Tibial nerve (tissue), 4 donors: ENCODE measurements around the gene SPHK1. TPM values are rescaled to one million over a fixed set of nuclear protein-coding genes. Genes with fewer than 3 reads are reported as not detected.

Experiments used
- DNase-seq, 2 donors: peaks; one replicate each; pipeline ENCODE4 v3.0.0-alpha.2; 2019; ENCODE audit warnings: low spot score in 2 of 2
- H3K27ac ChIP-seq, 4 donors: fragments of 200-600 bp; sonication (generic) in 3 of 4; one replicate each; pipeline ENCODE4 v1.5.1; 2017 to 2019; ENCODE audit warnings: mild to moderate bottlenecking in 1 of 4
- H3K27me3 ChIP-seq, 2 donors: fragments of 200-600 bp; sonication (generic) in 1 of 2; one replicate each; pipeline versions ENCODE4 v1.5.1 to v1.6.0; 2017 to 2019
- H3K36me3 ChIP-seq, 3 donors: fragments of 200-600 bp; sonication (generic); one replicate each; pipeline ENCODE4 v1.5.1; 2018 to 2019
- H3K4me1 ChIP-seq, 4 donors: fragments of 200-600 bp; sonication (generic) in 3 of 4; one replicate each; pipeline ENCODE4 v1.5.1; 2017 to 2019
- H3K4me3 ChIP-seq, 4 donors: fragments of 200-600 bp; sonication (generic) in 3 of 4; one replicate each; pipeline ENCODE4 v1.5.1; 2017 to 2019; ENCODE audit warnings: mild to moderate bottlenecking in 1 of 4, moderate library complexity in 1 of 4
- H3K9me3 ChIP-seq, 4 donors: fragments of 200-600 bp; sonication (generic) in 3 of 4; one replicate each; pipeline ENCODE4 v1.5.1; 2017 to 2019
- CTCF ChIP-seq, 5 experiments: fragments of 200-600 bp in 3 of 5; fragments of 450-650 bp in 2 of 5; sonication (generic) in 3 of 5; IDR thresholded peaks; one replicate each; pipeline ENCODE4 v1.5.1; 2016 to 2019; ENCODE audit warnings: antibody characterized with exemption in 5 of 5, mild to moderate bottlenecking in 3 of 5, moderate library complexity in 2 of 5
- EP300 ChIP-seq, 2 donors: sonication (generic); formaldehyde crosslinking; IDR thresholded peaks; one replicate each; pipeline ENCODE4 v1.6.1; 2017; ENCODE audit warnings: antibody characterized with exemption in 2 of 2, mild to moderate bottlenecking in 1 of 2
- POLR2A ChIP-seq, 2 donors: fragments of 450-650 bp; IDR thresholded peaks; one replicate each; pipeline ENCODE4 v1.6.1; 2017; ENCODE audit warnings: antibody characterized with exemption in 2 of 2, mild to moderate bottlenecking in 2 of 2, moderate library complexity in 2 of 2
- WGBS, 2 donors: methylation state at CpG; one replicate each; pipeline ENCODE4 v1.1.5; 2018; 5-methylcytosine and 5-hydroxymethylcytosine counted together
- small RNA-seq: library from RNA; depleted of rRNA; stranded (forward); fragments of <200 nt; gene quantifications from one replicate; pipeline ENCODE3, GENCODE V24; 2016
- total RNA-seq, 4 donors: library from RNA; depleted of rRNA; stranded (reverse); fragments of >200 nt; gene quantifications; one replicate each; pipeline ENCODE4 v1.1.0, GENCODE V29; 2016

The SPHK1 gene
- total RNA-seq, 4 donors from 2014 or later: 16.7 to 50.1 (median 27.8) TPM

GRCh38 chr17:76434870-76435269 lies 50.5 kb downstream of the SPHK1 start:
- no peak for DNase-seq
- no peaks in the 10 kb centered on the region for H3K36me3 ChIP-seq
- H3K4me3 ChIP-seq: no peak overlapping the region
- H3K27me3 ChIP-seq: no peaks in the 10 kb centered on the region
- no peak overlapping the region for H3K27ac ChIP-seq
- 88 to 90% methylated on average over 7 of the region's 7 CpGs for WGBS, 2 donors
- peaks cover 0 to 17% (median 0%) of the 10 kb centered on the region in 4 donors for H3K4me1 ChIP-seq
- no peaks in the 10 kb centered on the region for H3K9me3 ChIP-seq
- no peak for TF ChIP-seq CTCF (IDR thresholded peaks at IDR 0.05)
- TF ChIP-seq EP300 (IDR thresholded peaks at IDR 0.05): no peak
- no peak for TF ChIP-seq POLR2A (IDR thresholded peaks at IDR 0.05)

DNA sequence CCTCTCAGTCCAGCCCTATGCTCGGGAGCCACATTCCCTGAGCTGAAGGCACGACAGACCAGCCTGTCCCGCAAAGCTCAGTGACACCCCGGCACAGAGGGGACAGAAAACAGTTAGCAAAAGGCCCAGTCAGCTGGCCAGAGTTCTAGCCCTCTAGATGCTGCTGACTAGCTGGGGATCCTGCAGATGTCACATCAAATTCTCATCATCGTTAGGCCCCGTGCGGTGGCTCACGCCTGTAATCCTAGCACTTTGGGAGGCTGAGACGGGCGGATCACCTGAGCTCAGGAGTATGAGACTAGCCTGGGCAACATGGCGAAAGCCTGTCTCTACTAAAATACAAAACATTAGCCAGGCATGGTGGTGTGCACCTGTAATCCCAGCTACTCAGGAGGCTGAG lies 51.3 kb downstream of the SPHK1 start:
- H3K4me3 ChIP-seq: no peak overlapping the region
- 92 to 93% methylated on average over 10 to 11 of the region's 11 CpGs for WGBS, 2 donors
- H3K4me1 ChIP-seq: peaks cover 0 to 17% (median 0%) of the 10 kb centered on the region in 4 donors
- no peaks in the 10 kb centered on the region for H3K36me3 ChIP-seq
- no peak for DNase-seq
- H3K27ac ChIP-seq: no peak overlapping the region
- H3K27me3 ChIP-seq: no peaks in the 10 kb centered on the region
- no peaks in the 10 kb centered on the region for H3K9me3 ChIP-seq
- no peak for TF ChIP-seq POLR2A (IDR thresholded peaks at IDR 0.05)
- TF ChIP-seq CTCF (IDR thresholded peaks at IDR 0.05): no peak
- no peak for TF ChIP-seq EP300 (IDR thresholded peaks at IDR 0.05)

Small RNA genes lying within 50 kb of the gene (small RNA-seq; reads per million reads assigned to genes)
- not detected for gene RNU6-24P

Other genes with a start within 250 kb of the SPHK1 start
- gene FOXJ1, start 243.4 kb upstream of the SPHK1 start, total RNA-seq: not detected
- gene RNF157, start 144.1 kb upstream of the SPHK1 start, total RNA-seq: 10 to 100 TPM; 11.1 to 18.9 (median 15.2) TPM
- gene UBALD2, start 119.3 kb upstream of the SPHK1 start, total RNA-seq: 10 to 100 TPM; 12.7 to 26.9 (median 20.4) TPM
- 1 to 10 TPM; 2.0 to 8.4 (median 5.2) TPM for gene QRICH2, start 76.3 kb upstream of the SPHK1 start, total RNA-seq
- 100 to 1,000 TPM in 2 of 4 donors, 10 to 100 TPM in 2; 66.8 to 108 (median 96.2) TPM for gene PRPSAP1, start 30.7 kb upstream of the SPHK1 start, total RNA-seq
- 10 to 100 TPM; 16.0 to 38.7 (median 20.7) TPM for gene UBE2O, start 68.5 kb downstream of the SPHK1 start, total RNA-seq
- gene AANAT, start 83.0 kb downstream of the SPHK1 start, total RNA-seq: not detected
- gene RHBDF2, start 116.8 kb downstream of the SPHK1 start, total RNA-seq: 10 to 100 TPM; 33.1 to 99.0 (median 73.5) TPM
- 10 to 100 TPM; 40.2 to 59.2 (median 48.8) TPM for gene CYGB, start 153.1 kb downstream of the SPHK1 start, total RNA-seq
- 10 to 100 TPM in 3 of 4 donors, 1 to 10 TPM in 1; 6.6 to 23.5 (median 14.1) TPM for gene PRCD, start 155.4 kb downstream of the SPHK1 start, total RNA-seq
- 100 to 1,000 TPM in 1 of 4 donors, 10 to 100 TPM in 3; 58.5 to 128 (median 69.1) TPM for gene ST6GALNAC2, start 201.3 kb downstream of the SPHK1 start, total RNA-seq